Tibial nerve (tissue), 4 donors: Measurements from ENCODE around the gene MDP1.

Source experiments
- EP300 ChIP-seq, 2 donors: sonication (generic); formaldehyde crosslinking; IDR thresholded peaks; one replicate each; pipeline ENCODE4 v1.6.1; 2017; ENCODE audit warnings: antibody characterized with exemption in 2 of 2, mild to moderate bottlenecking in 1 of 2
- POLR2A ChIP-seq, 2 donors: fragments of 450-650 bp; IDR thresholded peaks; one replicate each; pipeline ENCODE4 v1.6.1; 2017; ENCODE audit warnings: antibody characterized with exemption in 2 of 2, mild to moderate bottlenecking in 2 of 2, moderate library complexity in 2 of 2
- TF ChIP-seq, protein P1 (sequence below), 5 experiments: fragments of 200-600 bp in 3 of 5; fragments of 450-650 bp in 2 of 5; sonication (generic) in 3 of 5; IDR thresholded peaks; one replicate each; pipeline ENCODE4 v1.5.1; 2016 to 2019; ENCODE audit warnings: antibody characterized with exemption in 5 of 5, mild to moderate bottlenecking in 3 of 5, moderate library complexity in 2 of 5

DNA sequence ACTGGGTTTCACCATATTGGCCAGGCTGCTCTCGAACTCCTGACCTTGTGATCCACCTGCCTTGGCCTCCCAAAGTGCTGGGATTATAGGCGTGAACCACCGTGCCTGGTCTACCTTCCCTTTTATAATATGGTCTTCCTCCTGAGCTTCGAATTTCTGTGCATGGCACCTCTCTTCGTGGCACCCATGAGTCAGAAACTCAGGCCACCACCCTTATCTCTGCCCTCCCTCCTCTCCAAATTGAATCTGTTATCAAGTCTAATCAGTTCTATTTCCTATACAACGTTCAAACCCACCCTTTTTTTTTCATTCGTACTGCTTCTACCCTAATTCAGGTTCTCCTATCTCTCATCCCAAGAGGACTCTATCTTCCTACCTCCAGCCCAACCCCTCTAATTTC is 31.6 kb upstream of the MDP1 start:
- TF ChIP-seq, protein P1, sequence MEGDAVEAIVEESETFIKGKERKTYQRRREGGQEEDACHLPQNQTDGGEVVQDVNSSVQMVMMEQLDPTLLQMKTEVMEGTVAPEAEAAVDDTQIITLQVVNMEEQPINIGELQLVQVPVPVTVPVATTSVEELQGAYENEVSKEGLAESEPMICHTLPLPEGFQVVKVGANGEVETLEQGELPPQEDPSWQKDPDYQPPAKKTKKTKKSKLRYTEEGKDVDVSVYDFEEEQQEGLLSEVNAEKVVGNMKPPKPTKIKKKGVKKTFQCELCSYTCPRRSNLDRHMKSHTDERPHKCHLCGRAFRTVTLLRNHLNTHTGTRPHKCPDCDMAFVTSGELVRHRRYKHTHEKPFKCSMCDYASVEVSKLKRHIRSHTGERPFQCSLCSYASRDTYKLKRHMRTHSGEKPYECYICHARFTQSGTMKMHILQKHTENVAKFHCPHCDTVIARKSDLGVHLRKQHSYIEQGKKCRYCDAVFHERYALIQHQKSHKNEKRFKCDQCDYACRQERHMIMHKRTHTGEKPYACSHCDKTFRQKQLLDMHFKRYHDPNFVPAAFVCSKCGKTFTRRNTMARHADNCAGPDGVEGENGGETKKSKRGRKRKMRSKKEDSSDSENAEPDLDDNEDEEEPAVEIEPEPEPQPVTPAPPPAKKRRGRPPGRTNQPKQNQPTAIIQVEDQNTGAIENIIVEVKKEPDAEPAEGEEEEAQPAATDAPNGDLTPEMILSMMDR (IDR thresholded peaks at IDR 0.05), result no peak
- TF ChIP-seq POLR2A (IDR thresholded peaks at IDR 0.05) (no peak), EP300 (IDR thresholded peaks at IDR 0.05) (no peak)
